Stimulated activated CD4-positive, alpha-beta T cell treated with anti-CD3 and anti-CD28 coated beads, Interleukin-1b, Interleukin-23, amount 100 ng/mL, for 48 hours (primary cell): ENCODE data around the gene GABRB2.
"Not testable (repeated sequence)": the region's sequence is repeated elsewhere in the genome, so short reads cannot be mapped to it uniquely, and the experiment has no call there.

ENCODE experiments used
- DNase-seq: peaks from one replicate; pipeline ENCODE4 v3.0.0-alpha.2; 2020

GABRB2 gene

GRCh38 chr5:161295721-161296250 lies 250.7 kb downstream of the GABRB2 start:
- DNase-seq, result no peak

GRCh38 chr5:161288071-161288470 lies 258.5 kb downstream of the GABRB2 start:
- no peak for DNase-seq

GRCh38 chr5:161287436-161287835 lies 259.1 kb downstream of the GABRB2 start:
- DNase-seq, result no peak

GRCh38 chr5:161286066-161286655 lies 260.4 kb downstream of the GABRB2 start:
- DNase-seq, result no peak

- no peak for DNase-seq
Measured at GRCh38 chr5:161284445-161284844, 262.1 kb downstream of the GABRB2 start.

GRCh38 chr5:161283296-161283695 lies 263.2 kb downstream of the GABRB2 start:
- DNase-seq, result no peak

- no peak for DNase-seq
Measured at GRCh38 chr5:161278739-161279660, 267.5 kb downstream of the GABRB2 start.

GRCh38 chr5:161277011-161277410 lies 269.5 kb downstream of the GABRB2 start:
- DNase-seq, result no peak

- DNase-seq, result no peak
Measured at GRCh38 chr5:161274951-161275350, 271.6 kb downstream of the GABRB2 start.

- DNase-seq, result no peak
Measured at GRCh38 chr5:161273410-161273809, 273.1 kb downstream of the GABRB2 start.

- DNase-seq, result no peak
Measured at GRCh38 chr5:161271816-161272215, 274.7 kb downstream of the GABRB2 start.

GRCh38 chr5:161269125-161269524 lies 277.4 kb downstream of the GABRB2 start:
- no peak for DNase-seq

- no peak for DNase-seq
Measured at GRCh38 chr5:161266954-161267353, 279.6 kb downstream of the GABRB2 start.

- no peak for DNase-seq
Measured at GRCh38 chr5:161265006-161265405, 281.5 kb downstream of the GABRB2 start.

GRCh38 chr5:161263191-161263590 lies 283.3 kb downstream of the GABRB2 start:
- no peak for DNase-seq

- no peak for DNase-seq
Measured at GRCh38 chr5:161261668-161262323, 284.7 kb downstream of the GABRB2 start.

GRCh38 chr5:161258438-161258837 lies 288.1 kb downstream of the GABRB2 start:
- no peak for DNase-seq

GRCh38 chr5:161256957-161257356 lies 289.6 kb downstream of the GABRB2 start:
- no peak for DNase-seq

GRCh38 chr5:161252955-161253354 lies 293.6 kb downstream of the GABRB2 start:
- DNase-seq, result not testable (repeated sequence)

GRCh38 chr5:161246749-161247148 lies 299.8 kb downstream of the GABRB2 start:
- no peak for DNase-seq

GRCh38 chr5:161245846-161246245 lies 300.7 kb downstream of the GABRB2 start:
- not testable (repeated sequence) for DNase-seq
